ENCODE data around the gene CREBBP. TPM values are rescaled to one million over a fixed set of nuclear protein-coding genes. Genes with fewer than 3 reads are reported as not detected.

The CREBBP gene
- total RNA-seq, 2 experiments from 2014 or later: 53.0 to 56.6 TPM

DNA sequence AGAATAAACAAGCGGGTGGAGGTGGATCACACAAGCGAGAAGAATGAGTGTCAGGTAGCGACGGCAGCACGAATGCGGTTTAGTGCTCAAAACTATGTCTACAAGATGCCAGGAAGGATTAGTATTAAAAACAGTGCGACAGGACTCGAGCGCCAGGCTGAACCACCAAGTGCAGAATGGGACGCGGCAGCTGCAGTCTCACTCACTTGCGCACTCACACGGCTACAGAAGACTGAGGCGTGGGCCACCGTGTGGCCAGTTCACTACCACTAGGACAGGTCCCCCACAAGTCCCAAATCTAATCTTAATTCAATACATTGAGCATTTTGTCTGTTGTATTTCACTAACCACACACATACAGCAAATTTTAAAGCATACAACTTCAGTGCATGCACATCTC, 127.5 kb downstream of the CREBBP start:
- Mint-ChIP-seq H3K9me3 (no peaks in the 10 kb centered on the region), H3K27ac (no peak overlapping the region), H3K36me3 (ENCODE audit: low read depth) (peaks cover 45% of the 10 kb centered on the region), H3K4me1 (peaks cover 12% of the 10 kb centered on the region), H3K27me3 (no peaks in the 10 kb centered on the region), H3K4me3 (no peak overlapping the region)
- ChIA-PET CTCF (no interaction called here), POLR2A (no interaction called here)
- no peak for DNase-seq

DNA sequence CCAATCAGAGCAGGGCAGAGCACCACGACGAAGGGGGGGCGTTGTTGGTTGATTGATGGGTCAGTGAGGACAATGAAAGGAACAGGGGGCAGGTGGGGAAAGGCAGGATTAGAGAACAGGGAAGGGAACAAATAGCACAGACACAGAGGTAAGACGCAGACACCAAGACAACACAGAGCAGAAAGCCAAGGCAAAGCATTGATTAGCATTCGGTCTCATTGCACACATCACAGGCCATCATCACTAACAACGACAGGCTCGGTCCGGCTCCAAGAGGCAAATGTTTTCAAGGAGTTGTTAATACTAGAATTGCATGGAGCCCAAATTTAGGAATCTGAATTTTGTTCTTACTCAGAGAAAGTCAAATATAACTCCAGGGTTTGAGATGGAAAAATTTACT, 128.6 kb downstream of the CREBBP start:
- DNase-seq: no peak
- H3K4me3 Mint-ChIP-seq: no peak overlapping the region
- no peaks in the 10 kb centered on the region for H3K9me3 Mint-ChIP-seq
- peaks cover 49% of the 10 kb centered on the region for H3K36me3 Mint-ChIP-seq (ENCODE audit: low read depth)
- no peaks in the 10 kb centered on the region for H3K27me3 Mint-ChIP-seq
- no peak overlapping the region for H3K27ac Mint-ChIP-seq
- H3K4me1 Mint-ChIP-seq: peaks cover 12% of the 10 kb centered on the region
- ChIA-PET POLR2A (no interaction called here), CTCF (interaction anchor here (0.7 kb wide), 2 partner anchors 185 to 493 kb away, joined by 3 to 5 read pairs; no protein-coding TSS in a partner anchor)

DNA sequence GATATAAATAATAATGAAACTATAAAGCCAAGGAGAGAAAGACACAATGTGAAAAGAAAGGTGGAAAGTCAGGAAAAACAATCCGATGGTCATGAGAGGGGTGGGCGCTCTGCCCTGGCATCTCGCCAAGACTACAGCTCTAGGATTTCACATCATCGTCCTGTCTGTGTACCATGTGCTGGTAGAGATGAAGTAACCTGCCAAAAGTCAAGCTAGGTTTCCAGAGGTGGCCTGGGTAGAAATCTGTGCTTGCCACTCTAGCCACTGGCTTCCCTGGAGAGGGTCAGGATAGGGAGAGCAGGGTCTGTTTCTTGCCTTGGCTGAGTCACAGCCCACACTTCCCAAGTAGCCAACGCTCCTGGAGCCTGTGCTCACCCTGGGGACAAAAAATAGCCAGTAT, 132.2 kb downstream of the CREBBP start:
- Mint-ChIP-seq H3K4me1 (peaks cover 12% of the 10 kb centered on the region), H3K9me3 (no peaks in the 10 kb centered on the region), H3K36me3 (ENCODE audit: low read depth) (peaks cover 57% of the 10 kb centered on the region), H3K27ac (no peak overlapping the region), H3K4me3 (no peak overlapping the region), H3K27me3 (no peaks in the 10 kb centered on the region)
- DNase-seq: no peak
- ChIA-PET CTCF (no interaction called here), POLR2A (no interaction called here)

DNA sequence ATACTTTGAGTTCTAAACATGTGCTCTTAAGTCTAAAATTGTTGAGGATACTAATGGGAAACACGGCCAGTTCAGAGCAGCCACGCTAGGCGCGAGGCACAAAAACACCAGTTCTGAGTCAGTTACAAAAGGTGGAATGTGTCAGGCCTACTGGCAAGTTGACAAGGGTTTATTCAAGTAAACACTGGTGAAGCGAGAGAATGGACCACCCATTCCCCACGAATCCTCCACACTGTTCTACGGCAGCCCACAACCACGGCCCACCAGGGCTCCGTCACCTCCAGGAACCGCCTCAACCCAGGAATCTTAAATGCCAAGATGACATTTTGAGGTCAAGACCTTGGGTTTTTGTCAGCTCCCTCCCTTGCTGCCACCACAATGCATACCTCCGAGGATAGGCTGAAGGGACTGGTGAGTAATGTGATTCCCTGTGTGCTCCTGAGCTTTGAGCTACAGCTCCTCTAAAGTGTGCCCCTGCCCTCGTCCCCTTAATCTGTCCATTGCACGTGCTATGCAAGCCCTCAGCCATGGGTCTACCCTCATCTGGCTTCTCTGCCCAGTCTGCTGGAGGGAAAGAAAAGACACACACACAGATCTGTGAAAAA, 134.7 kb downstream of the CREBBP start:
- DNase-seq: no peak
- ChIA-PET CTCF (no interaction called here), POLR2A (no interaction called here)
- no peaks in the 10 kb centered on the region for H3K9me3 Mint-ChIP-seq
- no peaks in the 10 kb centered on the region for H3K27me3 Mint-ChIP-seq
- no peak overlapping the region for H3K27ac Mint-ChIP-seq
- peaks cover 12% of the 10 kb centered on the region for H3K4me1 Mint-ChIP-seq
- H3K36me3 Mint-ChIP-seq (ENCODE audit: low read depth): peaks cover 58% of the 10 kb centered on the region
- no peak overlapping the region for H3K4me3 Mint-ChIP-seq

DNA sequence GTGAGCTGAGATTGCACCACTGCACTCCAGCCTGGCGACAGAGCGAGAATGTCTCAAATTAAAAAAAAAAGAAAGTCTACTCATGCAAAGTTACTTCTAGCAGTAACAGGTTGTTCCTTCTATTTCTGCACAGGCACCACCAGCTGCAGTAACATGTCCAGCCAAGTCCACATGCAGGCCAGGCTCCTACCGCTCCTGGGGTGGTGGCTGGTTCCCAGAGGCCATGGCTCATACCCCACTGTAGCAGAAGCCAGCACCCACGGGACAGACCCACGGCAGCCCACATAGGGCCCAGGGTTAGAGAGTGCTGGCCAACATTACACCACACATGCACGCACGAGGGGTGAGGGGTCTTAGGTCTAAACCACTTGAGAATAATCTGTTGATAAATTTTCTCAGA, 136.5 kb downstream of the CREBBP start:
- no peaks in the 10 kb centered on the region for H3K9me3 Mint-ChIP-seq
- H3K4me3 Mint-ChIP-seq: no peak overlapping the region
- ChIA-PET CTCF (no interaction called here), POLR2A (no interaction called here)
- H3K27ac Mint-ChIP-seq: no peak overlapping the region
- no peak for DNase-seq
- peaks cover 56% of the 10 kb centered on the region for H3K36me3 Mint-ChIP-seq (ENCODE audit: low read depth)
- no peaks in the 10 kb centered on the region for H3K4me1 Mint-ChIP-seq
- H3K27me3 Mint-ChIP-seq: no peaks in the 10 kb centered on the region

DNA sequence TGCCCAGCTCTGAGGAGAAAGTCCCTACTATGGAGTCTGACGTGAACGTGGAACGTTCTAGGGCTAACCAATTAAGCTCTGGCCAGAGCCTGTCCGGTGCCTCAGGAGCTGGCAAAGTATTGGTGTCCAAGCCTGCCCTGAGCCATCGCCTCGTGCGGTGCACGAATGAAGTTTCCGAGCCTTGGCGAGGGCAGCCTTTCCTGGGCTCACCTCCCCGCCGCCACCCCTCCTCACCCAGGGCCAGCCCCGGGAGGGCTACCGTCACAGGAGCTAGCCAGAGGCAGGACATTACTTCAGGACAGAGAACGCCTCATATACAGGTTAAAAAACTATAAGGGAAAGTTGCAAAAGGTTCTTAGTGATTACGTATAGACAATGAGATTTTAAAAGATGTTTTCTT, 139.6 kb downstream of the CREBBP start:
- POLR2A ChIA-PET: no interaction called here
- Mint-ChIP-seq H3K27me3 (no peaks in the 10 kb centered on the region), H3K27ac (no peak overlapping the region), H3K4me1 (no peaks in the 10 kb centered on the region), H3K9me3 (no peaks in the 10 kb centered on the region), H3K36me3 (ENCODE audit: low read depth) (peaks cover 59% of the 10 kb centered on the region), H3K4me3 (no peak overlapping the region)
- DNase-seq: no peak
- CTCF ChIA-PET: no interaction called here

DNA sequence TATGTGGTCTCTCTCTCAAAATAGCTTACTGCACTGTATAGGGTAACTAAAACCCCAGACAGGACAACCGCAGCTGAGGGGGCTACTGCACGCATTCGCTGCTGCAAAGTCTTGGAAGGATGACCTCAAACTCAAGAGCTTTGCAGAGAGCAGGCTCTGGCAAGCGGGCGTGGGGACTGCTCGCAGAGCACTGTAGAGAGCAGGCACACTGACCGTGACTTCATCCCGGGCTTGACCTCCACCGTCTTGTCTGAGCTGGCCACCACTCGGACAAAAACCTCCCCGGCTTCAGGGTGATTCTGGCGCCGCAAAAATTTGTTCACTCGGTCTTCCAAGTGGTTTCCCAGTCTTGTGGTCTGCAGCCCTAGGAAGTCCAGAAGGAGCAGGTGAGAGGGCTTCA, 140.3 kb downstream of the CREBBP start:
- Mint-ChIP-seq H3K36me3 (ENCODE audit: low read depth) (peaks cover 60% of the 10 kb centered on the region), H3K4me1 (no peaks in the 10 kb centered on the region), H3K9me3 (no peaks in the 10 kb centered on the region), H3K27me3 (no peaks in the 10 kb centered on the region), H3K4me3 (no peak overlapping the region), H3K27ac (no peak overlapping the region)
- CTCF ChIA-PET: no interaction called here
- POLR2A ChIA-PET: no interaction called here
- DNase-seq: no peak

DNA sequence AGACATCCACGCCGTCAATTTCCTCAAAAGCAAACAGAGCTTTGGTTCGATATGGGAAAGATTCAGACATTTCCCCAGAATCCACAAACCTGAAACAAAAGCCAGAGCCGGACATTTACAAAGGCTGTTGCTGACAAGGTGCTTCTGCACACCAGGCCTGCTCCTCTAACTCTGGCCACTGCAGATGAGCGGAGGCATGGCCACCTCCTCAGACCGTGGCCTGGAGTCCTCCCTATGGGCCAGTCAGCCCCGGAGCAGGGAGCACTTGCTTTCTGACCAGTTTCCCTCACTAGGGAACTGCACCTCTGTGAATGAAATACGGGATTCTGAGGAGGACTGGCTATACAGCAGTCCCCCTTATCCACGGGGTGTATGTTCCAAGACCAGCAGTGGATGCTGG, 140.9 kb downstream of the CREBBP start:
- H3K4me3 Mint-ChIP-seq: no peak overlapping the region
- H3K9me3 Mint-ChIP-seq: no peaks in the 10 kb centered on the region
- DNase-seq: no peak
- no peaks in the 10 kb centered on the region for H3K27me3 Mint-ChIP-seq
- no peak overlapping the region for H3K27ac Mint-ChIP-seq
- POLR2A ChIA-PET: no interaction called here
- no peaks in the 10 kb centered on the region for H3K4me1 Mint-ChIP-seq
- CTCF ChIA-PET: no interaction called here
- H3K36me3 Mint-ChIP-seq (ENCODE audit: low read depth): peaks cover 62% of the 10 kb centered on the region

DNA sequence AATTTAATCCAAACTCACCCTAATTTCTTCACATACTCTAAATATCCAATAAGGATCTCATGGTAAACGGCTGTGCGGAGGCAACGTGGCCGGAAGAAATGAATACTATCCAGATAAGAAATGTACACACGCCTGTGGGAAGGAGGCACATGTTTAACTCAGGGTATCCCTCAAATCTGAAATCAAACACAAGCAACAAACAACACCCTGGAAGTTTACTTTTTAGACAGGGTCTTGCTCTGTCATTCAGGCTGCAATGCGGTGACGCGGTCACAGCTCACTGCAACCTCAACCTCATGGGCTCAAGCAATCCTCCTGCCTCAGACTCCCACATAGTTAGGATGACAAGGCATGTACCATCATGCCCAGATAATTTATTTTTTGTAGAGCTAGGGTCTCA, 142.0 kb downstream of the CREBBP start:
- ChIA-PET CTCF (no interaction called here), POLR2A (interaction anchor here (1.6 kb wide), 1 partner anchor 22 kb away, joined by 3 read pairs; no protein-coding TSS in a partner anchor)
- Mint-ChIP-seq H3K4me1 (no peaks in the 10 kb centered on the region), H3K9me3 (no peaks in the 10 kb centered on the region), H3K36me3 (ENCODE audit: low read depth) (peaks cover 63% of the 10 kb centered on the region), H3K27me3 (no peaks in the 10 kb centered on the region), H3K27ac (no peak overlapping the region), H3K4me3 (no peak overlapping the region)
- DNase-seq: no peak

DNA sequence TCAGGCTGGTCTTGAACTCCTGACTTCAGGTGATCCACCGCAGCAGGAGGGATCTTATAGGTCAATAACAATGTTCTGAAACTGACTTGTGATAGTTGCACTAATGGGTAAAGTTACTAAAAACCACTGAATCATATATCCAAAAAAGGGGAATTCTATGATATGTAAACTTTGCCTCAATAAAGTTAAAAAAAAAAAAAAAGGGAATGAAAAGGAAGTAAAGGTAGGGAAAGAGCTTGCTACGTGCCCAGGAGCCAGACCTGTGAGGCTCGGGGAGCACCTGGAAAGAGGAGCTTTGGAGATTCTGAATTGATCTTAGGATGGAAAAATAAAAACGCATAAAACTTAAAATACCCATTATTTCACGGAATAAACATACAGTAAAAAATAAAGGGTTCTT, 142.4 kb downstream of the CREBBP start:
- Mint-ChIP-seq H3K27ac (no peak overlapping the region), H3K27me3 (no peaks in the 10 kb centered on the region), H3K4me1 (no peaks in the 10 kb centered on the region), H3K4me3 (no peak overlapping the region), H3K9me3 (no peaks in the 10 kb centered on the region), H3K36me3 (ENCODE audit: low read depth) (peaks cover 65% of the 10 kb centered on the region)
- POLR2A ChIA-PET: interaction anchor here (1.6 kb wide), 1 partner anchor 21 kb away, joined by 3 read pairs; no protein-coding TSS in a partner anchor
- DNase-seq: no peak
- CTCF ChIA-PET: no interaction called here

DNA sequence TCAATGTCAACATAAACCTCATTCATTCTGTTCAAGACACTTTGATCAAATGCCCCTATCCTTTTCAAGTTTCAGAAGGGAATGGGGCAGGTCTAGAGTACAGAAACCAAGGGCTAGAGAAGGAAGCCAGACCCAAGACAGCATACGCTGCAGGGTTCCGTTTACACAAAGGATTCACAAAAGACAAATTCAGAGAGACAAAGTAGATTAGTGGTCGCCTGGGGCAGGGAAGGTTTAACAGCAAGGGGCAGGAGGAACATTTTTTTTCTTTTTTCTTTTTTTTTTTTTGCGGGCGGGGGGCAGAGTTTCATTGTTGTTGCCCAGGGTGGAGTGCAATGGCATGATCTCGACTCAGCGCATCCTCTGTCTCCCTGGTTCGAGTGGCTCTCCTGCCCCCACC, 143.3 kb downstream of the CREBBP start:
- H3K9me3 Mint-ChIP-seq: no peaks in the 10 kb centered on the region
- peaks cover 56% of the 10 kb centered on the region for H3K36me3 Mint-ChIP-seq (ENCODE audit: low read depth)
- no peak for DNase-seq
- POLR2A ChIA-PET: no interaction called here
- no peaks in the 10 kb centered on the region for H3K4me1 Mint-ChIP-seq
- CTCF ChIA-PET: no interaction called here
- no peak overlapping the region for H3K27ac Mint-ChIP-seq
- H3K27me3 Mint-ChIP-seq: no peaks in the 10 kb centered on the region
- no peak overlapping the region for H3K4me3 Mint-ChIP-seq

DNA sequence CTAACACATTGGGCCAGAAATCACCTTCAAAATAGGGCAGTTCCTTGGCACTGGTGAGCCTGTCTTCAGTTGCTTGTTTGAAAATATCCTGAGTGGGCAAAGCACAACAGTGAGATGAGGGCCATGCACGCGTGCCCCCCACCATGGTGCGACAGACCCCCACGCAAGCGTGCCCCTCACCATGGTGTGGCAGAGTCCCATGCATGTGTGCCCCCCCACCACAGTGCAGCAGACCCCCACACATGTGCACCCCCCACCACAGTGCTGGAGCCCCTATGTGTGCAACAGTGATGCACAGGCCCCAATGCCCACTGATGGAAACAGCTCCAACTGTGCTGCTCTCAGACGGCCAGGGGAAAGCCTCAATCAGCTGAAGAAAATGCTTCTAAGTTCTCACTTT, 144.4 kb downstream of the CREBBP start:
- no peak overlapping the region for H3K4me3 Mint-ChIP-seq
- no peaks in the 10 kb centered on the region for H3K4me1 Mint-ChIP-seq
- H3K9me3 Mint-ChIP-seq: no peaks in the 10 kb centered on the region
- H3K27ac Mint-ChIP-seq: no peak overlapping the region
- no peaks in the 10 kb centered on the region for H3K27me3 Mint-ChIP-seq
- DNase-seq: no peak
- H3K36me3 Mint-ChIP-seq (ENCODE audit: low read depth): peaks cover 62% of the 10 kb centered on the region
- ChIA-PET POLR2A (no interaction called here), CTCF (no interaction called here)

DNA sequence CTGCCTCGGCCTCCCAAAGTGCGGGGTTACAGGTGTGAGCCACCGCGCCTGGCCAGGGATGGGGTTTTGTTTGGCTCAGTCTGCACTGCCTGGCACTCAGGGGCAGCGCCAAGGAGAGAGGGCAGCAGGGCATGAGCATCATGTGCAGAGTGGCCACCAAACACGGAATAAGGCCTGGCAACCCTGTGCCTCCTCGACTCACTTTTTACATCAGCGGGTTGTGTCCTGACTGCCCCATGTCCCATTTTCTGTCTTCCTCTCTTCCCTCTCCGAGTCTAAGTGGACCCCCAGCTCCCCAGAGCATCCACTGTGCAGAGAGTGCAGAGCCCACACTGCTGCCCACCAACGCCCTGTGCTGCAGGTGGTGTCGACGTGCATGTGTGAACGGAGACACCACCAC, 145.0 kb downstream of the CREBBP start:
- Mint-ChIP-seq H3K27ac (no peak overlapping the region), H3K27me3 (no peaks in the 10 kb centered on the region), H3K4me1 (no peaks in the 10 kb centered on the region), H3K4me3 (no peak overlapping the region), H3K9me3 (no peaks in the 10 kb centered on the region), H3K36me3 (ENCODE audit: low read depth) (peaks cover 65% of the 10 kb centered on the region)
- no peak for DNase-seq
- CTCF ChIA-PET: no interaction called here
- POLR2A ChIA-PET: no interaction called here

DNA sequence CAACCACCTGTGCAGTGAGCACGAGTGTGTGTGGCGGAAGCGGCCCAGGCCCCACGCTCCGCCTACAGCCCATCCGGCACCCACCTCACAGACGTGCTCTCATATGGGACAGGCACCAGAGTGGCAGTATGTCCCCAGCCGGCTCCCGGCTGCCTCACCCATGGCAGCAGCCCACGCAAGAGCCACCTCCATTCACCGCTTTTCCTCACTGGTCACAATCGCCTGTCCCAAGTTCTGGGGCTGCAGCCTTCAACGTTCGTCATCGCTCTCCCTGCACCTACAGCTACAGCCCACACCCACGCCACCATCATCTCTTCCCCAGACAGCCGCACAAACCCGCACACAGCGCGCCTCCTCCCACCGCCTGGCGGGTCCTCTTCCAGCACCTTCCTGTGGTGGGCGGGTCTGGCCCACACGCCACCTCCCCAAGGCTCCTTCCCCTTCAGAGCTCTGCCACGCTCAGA, 145.7 kb downstream of the CREBBP start:
- no peak overlapping the region for H3K27ac Mint-ChIP-seq
- no peak overlapping the region for H3K4me3 Mint-ChIP-seq
- CTCF ChIA-PET: no interaction called here
- no peak for DNase-seq
- H3K27me3 Mint-ChIP-seq: no peaks in the 10 kb centered on the region
- no peaks in the 10 kb centered on the region for H3K9me3 Mint-ChIP-seq
- H3K36me3 Mint-ChIP-seq (ENCODE audit: low read depth): peaks cover 68% of the 10 kb centered on the region
- no peaks in the 10 kb centered on the region for H3K4me1 Mint-ChIP-seq
- POLR2A ChIA-PET: no interaction called here
